Measurements from ENCODE around the gene TAF15. TPM values are rescaled to one million over a fixed set of nuclear protein-coding genes. Genes with fewer than 3 reads are reported as not detected.

TAF15 gene
- polyA plus RNA-seq, 1 experiment: 51.6 TPM

DNA sequence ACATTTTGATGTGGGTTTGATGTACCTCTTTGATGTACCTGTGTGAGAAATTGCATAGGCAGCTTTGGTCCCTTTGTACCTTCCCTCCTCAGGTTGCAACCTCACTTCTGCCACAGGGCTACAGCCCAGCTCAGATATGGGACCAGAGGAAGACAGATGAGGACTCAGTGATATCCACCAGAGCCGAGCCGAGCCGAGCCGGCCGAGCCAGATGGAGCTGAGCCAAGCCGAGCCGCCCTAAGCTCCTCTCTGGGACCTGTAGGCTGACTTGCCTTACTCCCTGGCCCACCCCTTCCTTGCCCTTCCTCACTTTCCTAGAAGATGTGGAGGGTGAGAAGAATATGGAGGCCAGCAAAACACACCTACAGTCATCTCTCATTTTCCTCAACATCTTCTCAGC, 55.6 kb downstream of the TAF15 start:
- POLR2A ChIA-PET: no interaction called here
- Histone ChIP-seq H3K4me3 (ENCODE audit: low read depth, low read length) (no peak overlapping the region), H3K27me3 (ENCODE audit: control insufficient read depth, insufficient read depth, low read length) (no peaks in the 10 kb centered on the region), H3K27ac (ENCODE audit: low read depth, low read length) (no peak overlapping the region), H3K9me3 (ENCODE audit: control insufficient read depth, insufficient read depth, low read length) (no peaks in the 10 kb centered on the region)
- DNase-seq (ENCODE audit: low read depth, low spot score): no peak
- TF ChIP-seq, protein P1, sequence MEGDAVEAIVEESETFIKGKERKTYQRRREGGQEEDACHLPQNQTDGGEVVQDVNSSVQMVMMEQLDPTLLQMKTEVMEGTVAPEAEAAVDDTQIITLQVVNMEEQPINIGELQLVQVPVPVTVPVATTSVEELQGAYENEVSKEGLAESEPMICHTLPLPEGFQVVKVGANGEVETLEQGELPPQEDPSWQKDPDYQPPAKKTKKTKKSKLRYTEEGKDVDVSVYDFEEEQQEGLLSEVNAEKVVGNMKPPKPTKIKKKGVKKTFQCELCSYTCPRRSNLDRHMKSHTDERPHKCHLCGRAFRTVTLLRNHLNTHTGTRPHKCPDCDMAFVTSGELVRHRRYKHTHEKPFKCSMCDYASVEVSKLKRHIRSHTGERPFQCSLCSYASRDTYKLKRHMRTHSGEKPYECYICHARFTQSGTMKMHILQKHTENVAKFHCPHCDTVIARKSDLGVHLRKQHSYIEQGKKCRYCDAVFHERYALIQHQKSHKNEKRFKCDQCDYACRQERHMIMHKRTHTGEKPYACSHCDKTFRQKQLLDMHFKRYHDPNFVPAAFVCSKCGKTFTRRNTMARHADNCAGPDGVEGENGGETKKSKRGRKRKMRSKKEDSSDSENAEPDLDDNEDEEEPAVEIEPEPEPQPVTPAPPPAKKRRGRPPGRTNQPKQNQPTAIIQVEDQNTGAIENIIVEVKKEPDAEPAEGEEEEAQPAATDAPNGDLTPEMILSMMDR (IDR thresholded peaks at IDR 0.05; ENCODE audit: low read depth, low read length): no peak
- CTCF ChIA-PET: interaction anchor here (1.1 kb wide), 1 partner anchor 16 kb away, joined by 4 read pairs; no protein-coding TSS in a partner anchor

DNA sequence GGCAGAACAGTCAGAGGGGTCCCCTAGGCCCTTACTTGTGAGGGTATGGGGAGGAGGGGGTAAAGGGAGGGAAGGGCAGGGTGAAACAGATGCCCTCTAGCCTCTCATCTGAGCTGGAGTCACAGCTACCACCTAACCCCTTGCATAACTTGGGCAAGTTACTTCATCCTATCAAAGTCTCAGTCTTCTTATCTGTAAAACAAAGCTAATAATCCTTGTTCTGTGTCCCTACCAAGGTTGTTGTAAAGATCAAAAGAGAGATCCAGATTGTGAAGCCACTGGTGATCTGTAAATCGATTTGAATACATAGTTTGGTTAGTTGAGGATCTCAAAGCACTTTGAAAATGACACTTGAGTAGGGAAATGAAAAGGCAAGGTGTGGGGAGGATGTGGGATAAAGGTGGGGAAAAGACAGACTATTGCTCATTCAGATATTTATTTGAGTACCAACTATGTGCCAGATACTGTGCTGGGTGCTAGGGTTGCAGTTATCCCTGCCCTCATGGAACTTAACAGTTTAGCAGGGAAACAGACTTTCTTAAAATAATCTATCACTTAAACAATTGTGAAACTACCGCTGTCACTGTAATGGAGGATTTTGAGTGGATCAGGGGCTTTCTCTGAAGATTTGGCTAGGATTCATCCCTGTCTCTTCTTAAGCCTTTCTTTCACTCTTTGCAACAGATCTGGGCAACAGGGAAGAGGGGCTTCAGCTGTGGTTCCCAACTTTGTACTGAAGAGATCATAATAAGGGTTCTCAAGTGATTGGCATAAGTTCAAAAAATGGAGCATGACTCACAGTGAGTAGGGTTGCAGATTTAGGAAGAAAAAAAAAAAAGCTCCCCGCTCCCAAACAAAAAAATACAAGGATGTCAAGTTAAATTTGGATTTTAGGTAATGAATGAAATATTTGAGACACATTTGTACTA, 56.4 kb downstream of the TAF15 start:
- DNase-seq (ENCODE audit: low read depth, low spot score): no peak
- Histone ChIP-seq H3K4me3 (ENCODE audit: low read depth, low read length) (no peak overlapping the region), H3K9me3 (ENCODE audit: control insufficient read depth, insufficient read depth, low read length) (no peaks in the 10 kb centered on the region), H3K27me3 (ENCODE audit: control insufficient read depth, insufficient read depth, low read length) (no peaks in the 10 kb centered on the region), H3K27ac (ENCODE audit: low read depth, low read length) (no peak overlapping the region)
- POLR2A ChIA-PET: no interaction called here
- TF ChIP-seq, protein P1 (IDR thresholded peaks at IDR 0.05; ENCODE audit: low read depth, low read length): no peak
- CTCF ChIA-PET: interaction anchor here (0.6 to 1.2 kb wide), 2 partner anchors 17 to 96 kb away, joined by 3 to 5 read pairs; no protein-coding TSS in a partner anchor

DNA sequence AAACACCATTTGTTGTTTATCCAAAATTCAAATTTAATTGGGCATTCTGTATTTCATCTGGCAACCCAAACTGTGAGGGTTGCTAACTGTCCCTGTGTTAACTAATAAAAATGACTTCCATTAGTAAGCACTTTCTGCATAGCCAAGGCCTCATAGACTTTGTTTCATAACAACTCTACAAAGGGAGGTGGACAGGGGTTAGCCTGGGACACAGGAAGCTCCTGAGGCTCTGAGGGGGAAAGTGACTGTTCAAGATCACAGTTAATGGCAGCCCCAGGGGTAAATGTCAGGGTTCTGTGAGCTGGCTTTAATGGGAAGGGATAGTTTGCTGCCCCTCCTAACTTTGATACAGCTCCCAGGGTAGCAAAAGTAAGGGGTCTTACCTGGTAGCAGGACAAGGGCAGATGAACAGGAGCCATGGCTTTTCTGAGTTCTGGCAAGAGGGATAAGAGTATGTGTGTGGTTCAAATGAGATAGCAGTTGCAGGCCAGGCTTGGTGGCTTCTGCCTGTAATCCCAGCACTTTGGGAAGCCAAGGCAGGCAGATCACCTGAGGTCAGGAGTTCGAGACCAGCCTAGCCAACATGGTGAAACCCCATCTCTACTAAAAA, 57.2 kb downstream of the TAF15 start:
- Histone ChIP-seq H3K9me3 (ENCODE audit: control insufficient read depth, insufficient read depth, low read length) (no peaks in the 10 kb centered on the region), H3K4me3 (ENCODE audit: low read depth, low read length) (no peak overlapping the region), H3K27me3 (ENCODE audit: control insufficient read depth, insufficient read depth, low read length) (no peaks in the 10 kb centered on the region), H3K27ac (ENCODE audit: low read depth, low read length) (no peak overlapping the region)
- ChIA-PET POLR2A (no interaction called here), CTCF (interaction anchor here (0.6 to 1.2 kb wide), 3 partner anchors 18 to 95 kb away, joined by 3 to 5 read pairs (median 4); no protein-coding TSS in a partner anchor)
- TF ChIP-seq, protein P1 (IDR thresholded peaks at IDR 0.05; ENCODE audit: low read depth, low read length): no peak
- no peak for DNase-seq (ENCODE audit: low read depth, low spot score)

DNA sequence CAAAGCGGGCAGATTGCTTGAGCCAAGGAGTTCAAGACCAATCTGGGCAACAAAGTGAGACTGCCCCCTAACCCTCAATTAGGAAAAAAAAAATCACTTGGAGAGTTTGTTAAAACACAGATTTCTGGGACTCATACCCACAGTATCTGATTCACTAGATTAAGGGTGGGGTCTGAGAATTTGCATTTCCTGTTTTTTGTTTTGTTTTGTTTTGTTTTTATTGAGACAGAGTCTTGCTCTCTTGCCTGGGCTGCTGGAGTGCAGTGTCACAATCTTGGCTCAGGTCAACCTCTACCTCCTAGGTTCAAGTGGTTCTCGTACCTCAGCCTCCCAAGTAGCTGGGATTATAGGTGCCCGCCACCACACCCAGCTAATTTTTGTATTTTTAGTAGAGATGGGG, 58.3 kb downstream of the TAF15 start:
- POLR2A ChIA-PET: no interaction called here
- Histone ChIP-seq H3K27ac (ENCODE audit: low read depth, low read length) (no peak overlapping the region), H3K4me3 (ENCODE audit: low read depth, low read length) (no peak overlapping the region), H3K9me3 (ENCODE audit: control insufficient read depth, insufficient read depth, low read length) (no peaks in the 10 kb centered on the region), H3K27me3 (ENCODE audit: control insufficient read depth, insufficient read depth, low read length) (no peaks in the 10 kb centered on the region)
- CTCF ChIA-PET: no interaction called here
- DNase-seq (ENCODE audit: low read depth, low spot score): no peak
- TF ChIP-seq, protein P1 (IDR thresholded peaks at IDR 0.05; ENCODE audit: low read depth, low read length): no peak

DNA sequence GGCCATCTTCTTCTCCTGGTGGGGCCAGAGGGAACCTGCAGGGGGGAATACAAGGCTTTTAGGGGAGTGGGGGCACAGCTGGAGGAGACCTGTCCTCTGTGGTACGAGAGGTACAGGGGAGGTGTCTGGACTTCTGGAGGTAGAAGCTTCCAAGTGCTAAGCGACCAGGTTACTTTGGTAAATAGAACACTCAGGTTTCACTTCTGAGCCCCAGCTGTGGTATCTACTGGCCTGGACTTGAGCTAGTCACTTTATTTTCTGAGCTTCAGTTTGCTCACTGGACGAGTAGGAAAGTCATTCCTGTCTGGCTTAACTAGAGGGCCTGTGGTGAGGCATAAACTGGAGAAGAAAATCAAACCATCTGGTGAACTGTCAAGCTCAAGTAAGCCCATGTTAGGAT, 59.5 kb downstream of the TAF15 start, which contains the start of gene HEATR9:
TSS of gene HEATR9 (minus strand) at position 155 of the 400 bp plus-strand sequence. CDS start at position 6, 149 bp downstream.
- no peaks in the 10 kb centered on the region for H3K27me3 ChIP-seq (ENCODE audit: control insufficient read depth, insufficient read depth, low read length)
- DNase-seq (ENCODE audit: low read depth, low spot score): no peak
- CTCF ChIA-PET: no interaction called here
- TF ChIP-seq, protein P1 (IDR thresholded peaks at IDR 0.05; ENCODE audit: low read depth, low read length): no peak
- H3K9me3 ChIP-seq (ENCODE audit: control insufficient read depth, insufficient read depth, low read length): no peaks in the 10 kb centered on the region
- no peak within 1 kb of the TSS for H3K27ac ChIP-seq (ENCODE audit: low read depth, low read length)
- POLR2A ChIA-PET: no interaction called here
- H3K4me3 ChIP-seq (ENCODE audit: low read depth, low read length): no peak within 1 kb of the TSS

All from AG04450 (cell line).